K562 (cell line): ENCODE data around the gene DBF4B. TPM values are rescaled to one million over a fixed set of nuclear protein-coding genes. Genes with fewer than 3 reads are reported as not detected.

Experiments
- CBFA2T2 ChIP-seq: fragments of 450-650 bp; conservative IDR thresholded peaks from 2 replicates; pipeline ENCODE4 v1.6.1; 2017; ENCODE audit warnings: mild to moderate bottlenecking
- ILF3 ChIP-seq: fragments of 450-650 bp; IDR thresholded peaks from 2 replicates; pipeline ENCODE4 v1.6.1; 2018; ENCODE audit warnings: antibody characterized with exemption, mild to moderate bottlenecking, moderate library complexity, borderline replicate concordance
- JUN ChIP-seq, 2 experiments: sonication (generic) in 1 of 2; formaldehyde crosslinking in 1 of 2; IDR thresholded peaks; 2 replicates each; pipeline versions ENCODE4 v1.6.1 to v1.8.0; 2012 to 2022; ENCODE audit warnings: borderline replicate concordance in 2 of 2, mild to moderate bottlenecking in 2 of 2, improper control_type of control experiment in 1 of 2, low read depth in 1 of 2, low read length in 1 of 2, missing genetic modification reagents in 1 of 2
- PYGO2 ChIP-seq: fragments of 450-650 bp; IDR thresholded peaks from 2 replicates; pipeline ENCODE4 v1.6.1; 2016; ENCODE audit warnings: mild to moderate bottlenecking, missing genetic modification characterization, moderate library complexity, missing compliant biosample characterization
- SP1 ChIP-seq: sonication (generic); formaldehyde crosslinking; IDR thresholded peaks from 2 replicates; pipeline ENCODE4 v1.8.1; 2022; ENCODE audit warnings: mild to moderate bottlenecking, missing genetic modification reagents
- ZBTB17 ChIP-seq: fragments of 450-650 bp; formaldehyde crosslinking; IDR thresholded peaks from 2 replicates; pipeline ENCODE4 v1.4.0; 2020; ENCODE audit warnings: mild to moderate bottlenecking
- ZHX1 ChIP-seq: fragments of 150-350 bp; conservative IDR thresholded peaks from 2 replicates; pipeline ENCODE4 v1.6.1; 2014; ENCODE audit warnings: low read length
- ZMIZ1 ChIP-seq, 2 experiments: fragments of 150-350 bp in 1 of 2; IDR thresholded peaks; 2 replicates each; pipeline ENCODE4 v1.6.1; 2012 to 2016; ENCODE audit warnings: low read depth in 2 of 2, low read length in 2 of 2, mild to moderate bottlenecking in 1 of 2, moderate library complexity in 1 of 2
- ZNF140 ChIP-seq: fragments of 250-450 bp; sonication (Bioruptor Pico); IDR thresholded peaks from 2 replicates; pipeline ENCODE4 v1.8.0; 2021; ENCODE audit warnings: moderate library complexity, mild to moderate bottlenecking, inconsistent platforms
- polyA plus RNA-seq, 8 experiments: library from polyadenylated mRNA; depleted of rRNA in 4 of 8; stranded (reverse) in 5 of 8; unstranded in 3 of 8; fragments of >200 nt; fragmentation: Nextera tagmentation in 2 of 8; fragmentation: Illumina TruSeq in 1 of 8; extraction: Ambion mirVana in 2 of 8; extraction: Trizol in 1 of 8; gene quantifications; 2 replicates each; pipeline versions ENCODE4 v1.2.1 to v1.2.3, GENCODE V29; 2011 to 2014; ENCODE audit warnings: inconsistent platforms in 1 of 8, missing spikeins in 1 of 8
- total RNA-seq, 7 experiments: library from RNA; depleted of rRNA in 6 of 7; stranded (reverse); fragments of >200 nt in 6 of 7; fragmentation: Illumina TruSeq in 2 of 7; extraction: Trizol in 2 of 7; gene quantifications; 2 replicates each; pipeline versions ENCODE4 v1.2.1 to v1.2.3, GENCODE V29; 2011 to 2021; ENCODE audit warnings: low replicate concordance in 1 of 7
- TF ChIP-seq, protein P1 (sequence below), 2 experiments: fragments of 450-650 bp; IDR thresholded peaks; 2 replicates each; pipeline ENCODE4 v1.6.1; 2016; ENCODE audit warnings: mild to moderate bottlenecking in 2 of 2, borderline replicate concordance in 1 of 2, low read depth in 1 of 2, moderate library complexity in 1 of 2

Gene DBF4B
- total and polyA plus RNA-seq, 9 of the 15 experiments (the other 6 are each of a cell fraction or from before 2014, with no cell fraction given): 2.5 to 26.9 (median 14.6) TPM

DNA sequence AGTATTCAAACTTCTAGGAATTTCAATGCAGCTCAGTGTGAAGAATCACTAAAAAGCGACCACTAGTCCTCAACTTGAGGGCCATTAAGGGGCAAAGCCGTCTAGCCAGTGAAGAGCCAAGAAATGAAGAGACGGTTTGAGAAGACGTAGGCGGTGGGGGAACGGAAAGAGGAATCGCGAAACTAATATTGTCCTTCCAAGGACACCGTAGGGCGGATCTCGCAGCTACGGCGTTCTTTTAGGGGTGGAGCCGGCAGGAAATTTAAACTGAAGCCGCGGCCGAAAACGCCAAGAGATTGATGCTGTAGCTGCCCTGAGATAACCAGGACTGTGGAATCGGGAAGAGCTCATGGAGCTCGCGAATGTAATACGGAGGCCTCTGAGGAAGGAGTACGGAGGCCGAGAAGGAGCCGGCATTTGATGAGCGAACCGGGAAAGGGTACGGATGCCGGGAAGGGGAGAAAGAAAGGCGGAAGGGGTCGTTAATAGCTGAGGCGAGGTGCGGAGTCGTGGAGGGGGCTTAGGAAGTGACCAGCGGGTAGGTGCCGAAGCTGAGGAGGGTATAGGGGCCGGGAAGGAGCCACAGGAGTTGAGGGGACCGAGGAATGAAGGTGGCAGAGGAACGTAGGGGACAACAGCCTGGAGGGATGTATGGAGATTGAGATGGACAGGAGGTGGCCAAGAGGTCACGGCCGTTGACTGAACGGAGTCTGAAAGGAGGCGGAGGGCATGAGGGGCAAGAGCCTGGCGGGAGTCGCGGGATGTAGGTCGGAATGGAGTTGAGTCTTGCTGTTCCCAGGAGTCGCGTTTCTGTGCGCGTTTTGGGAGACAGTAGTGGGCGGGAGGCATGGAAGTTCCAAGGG lies at the start of gene DBF4B (continued):
- 0 out of 2 replicates have a peak, but pooled peaks have one; percentile 2 for TF ChIP-seq CBFA2T2
- TF ChIP-seq PYGO2 (tag): no peak
- TF ChIP-seq ILF3: no peak
- TF ChIP-seq ZMIZ1 (IDR thresholded peaks at IDR 0.05; ENCODE audit: low read depth in 2 of 2, low read length in 2 of 2): 0 out of 4 replicates have a peak, but pooled peaks of 1 of the 2 experiments have one; percentile 35
- no peak for TF ChIP-seq ZBTB17 (CRISPR knock-in tag)
- no peak for TF ChIP-seq ZNF140 (CRISPR knock-in tag)
- peak; percentile 57; the same call in 1 of the 2 replicates for TF ChIP-seq SP1 (CRISPR knock-in tag)
- no peak for TF ChIP-seq ZHX1
- TF ChIP-seq JUN (IDR thresholded peaks at IDR 0.05; ENCODE audit: borderline replicate concordance, low read depth, low read length): no peak; the same call in 1 of the 2 replicates
- TF ChIP-seq JUN (CRISPR knock-in tag; IDR thresholded peaks at IDR 0.05; ENCODE audit: borderline replicate concordance): no peak
- TF ChIP-seq, protein P1, sequence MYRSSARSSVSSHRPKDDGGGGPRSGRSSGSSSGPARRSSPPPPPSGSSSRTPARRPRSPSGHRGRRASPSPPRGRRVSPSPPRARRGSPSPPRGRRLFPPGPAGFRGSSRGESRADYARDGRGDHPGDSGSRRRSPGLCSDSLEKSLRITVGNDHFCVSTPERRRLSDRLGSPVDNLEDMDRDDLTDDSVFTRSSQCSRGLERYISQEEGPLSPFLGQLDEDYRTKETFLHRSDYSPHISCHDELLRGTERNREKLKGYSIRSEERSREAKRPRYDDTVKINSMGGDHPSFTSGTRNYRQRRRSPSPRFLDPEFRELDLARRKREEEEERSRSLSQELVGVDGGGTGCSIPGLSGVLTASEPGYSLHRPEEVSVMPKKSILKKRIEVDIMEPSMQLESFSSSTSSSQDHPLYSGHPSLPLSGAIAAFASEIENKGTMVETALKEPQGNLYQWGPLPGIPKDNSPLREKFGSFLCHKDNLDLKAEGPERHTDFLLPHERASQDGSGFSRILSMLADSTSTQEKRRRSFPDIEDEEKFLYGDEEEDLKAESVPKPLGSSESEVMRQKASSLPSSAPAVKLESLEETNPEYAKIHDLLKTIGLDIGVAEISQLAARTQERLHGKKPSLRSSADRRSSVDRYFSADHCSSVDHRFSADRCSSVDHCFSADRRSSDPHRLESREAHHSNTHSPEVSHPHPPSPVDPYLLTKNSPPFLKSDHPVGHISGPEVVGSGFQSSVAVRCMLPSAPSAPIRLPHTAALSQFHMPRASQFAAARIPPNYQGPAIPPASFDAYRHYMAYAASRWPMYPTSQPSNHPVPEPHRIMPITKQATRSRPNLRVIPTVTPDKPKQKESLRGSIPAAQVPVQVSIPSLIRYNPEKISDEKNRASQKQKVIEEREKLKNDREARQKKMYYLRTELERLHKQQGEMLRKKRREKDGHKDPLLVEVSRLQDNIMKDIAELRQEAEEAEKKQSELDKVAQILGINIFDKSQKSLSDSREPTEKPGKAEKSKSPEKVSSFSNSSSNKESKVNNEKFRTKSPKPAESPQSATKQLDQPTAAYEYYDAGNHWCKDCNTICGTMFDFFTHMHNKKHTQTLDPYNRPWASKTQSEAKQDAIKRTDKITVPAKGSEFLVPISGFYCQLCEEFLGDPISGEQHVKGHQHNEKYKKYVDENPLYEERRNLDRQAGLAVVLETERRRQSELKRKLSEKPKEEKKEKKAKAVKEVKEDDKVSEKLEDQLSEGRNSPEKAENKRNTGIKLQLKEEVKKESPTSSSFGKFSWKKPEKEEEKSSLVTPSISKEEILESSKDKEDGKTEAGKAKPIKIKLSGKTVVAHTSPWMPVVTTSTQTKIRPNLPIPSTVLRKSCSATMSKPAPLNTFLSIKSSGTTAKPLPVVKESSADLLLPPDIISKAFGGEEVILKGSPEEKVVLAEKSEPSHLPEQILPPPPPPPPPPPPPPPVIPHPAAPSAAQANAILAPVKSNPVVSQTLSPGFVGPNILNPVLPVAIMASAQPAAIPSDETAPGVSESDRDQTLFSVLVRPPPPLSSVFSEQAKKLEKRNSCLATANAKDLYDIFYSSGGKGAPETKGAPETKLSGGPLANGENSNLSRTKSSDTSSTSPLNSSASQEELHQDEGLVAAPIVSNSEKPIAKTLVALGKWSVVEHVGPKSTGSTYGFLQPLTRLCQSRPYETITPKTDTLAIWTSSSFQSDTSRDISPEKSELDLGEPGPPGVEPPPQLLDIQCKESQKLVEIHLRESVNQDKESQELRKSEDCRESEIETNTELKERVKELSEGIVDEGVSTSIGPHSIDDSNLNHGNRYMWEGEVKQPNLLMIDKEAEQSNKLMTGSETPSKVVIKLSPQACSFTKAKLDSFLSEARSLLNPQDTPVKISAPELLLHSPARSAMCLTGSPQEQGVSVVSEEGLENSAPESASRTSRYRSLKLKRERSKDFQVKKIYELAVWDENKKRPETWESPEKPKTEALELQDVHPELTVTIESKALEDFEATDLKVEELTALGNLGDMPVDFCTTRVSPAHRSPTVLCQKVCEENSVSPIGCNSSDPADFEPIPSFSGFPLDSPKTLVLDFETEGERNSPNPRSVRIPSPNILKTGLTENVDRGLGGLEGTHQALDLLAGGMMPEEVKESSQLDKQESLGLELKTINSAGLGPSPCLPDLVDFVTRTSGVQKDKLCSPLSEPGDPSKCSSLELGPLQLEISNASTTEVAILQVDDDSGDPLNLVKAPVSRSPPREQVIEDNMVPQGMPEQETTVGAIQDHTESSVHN (IDR thresholded peaks at IDR 0.05; ENCODE audit: borderline replicate concordance in 1 of 2, low read depth in 1 of 2): no peak
